Uterus (tissue), 4 donors: ENCODE data around the gene MLXIPL. TPM values are rescaled to one million over a fixed set of nuclear protein-coding genes. Genes with fewer than 3 reads are reported as not detected.
A peak's percentile ranks its signal among the peaks of the same experiment; 100 is the strongest.
"Not testable (repeated sequence)": the region's sequence is repeated elsewhere in the genome, so short reads cannot be mapped to it uniquely, and the experiment has no call there.

Experiments
- DNase-seq, 2 donors: peaks; one replicate each; pipeline ENCODE4 v3.0.0-alpha.2; 2019 to 2020
- H3K27ac ChIP-seq, 2 donors: fragments of 200-600 bp; sonication (generic); 1 replicate in 1 of 2; 2 replicates in 1 of 2; pipeline ENCODE4 v1.5.1; 2016 to 2018
- H3K27me3 ChIP-seq, 2 donors: fragments of 200-600 bp; sonication (generic); one replicate each; pipeline ENCODE4 v1.5.1; 2018 to 2019; ENCODE audit warnings: control low read depth in 1 of 2
- H3K36me3 ChIP-seq, 2 donors: fragments of 200-600 bp; sonication (generic); one replicate each; pipeline ENCODE4 v1.5.1; 2019; ENCODE audit warnings: control low read depth in 1 of 2
- H3K4me1 ChIP-seq, 2 donors: fragments of 200-600 bp; sonication (generic); one replicate each; pipeline ENCODE4 v1.5.1; 2018 to 2019; ENCODE audit warnings: control low read depth in 1 of 2
- H3K4me3 ChIP-seq, 2 donors: fragments of 200-600 bp; sonication (generic); 1 replicate in 1 of 2; 2 replicates in 1 of 2; pipeline ENCODE4 v1.5.1; 2018 to 2019; ENCODE audit warnings: mild to moderate bottlenecking in 1 of 2
- H3K9me3 ChIP-seq, 2 donors: fragments of 200-600 bp; sonication (generic); one replicate each; pipeline ENCODE4 v1.5.1; 2019; ENCODE audit warnings: control low read depth in 1 of 2
- POLR2A ChIP-seq, 2 donors: fragments of 450-650 bp; IDR thresholded peaks; one replicate each; pipeline ENCODE4 v1.6.1; 2016; ENCODE audit warnings: antibody characterized with exemption in 2 of 2, mild to moderate bottlenecking in 1 of 2, moderate library complexity in 1 of 2
- intact Hi-C: fragments of 100-400 bp; cut with DNase I; formaldehyde crosslinking; loops from one replicate; pipeline ENCODE4 v1.15.1; 2023; ENCODE audit warnings: low total_unique reads
- total RNA-seq, 4 donors: library from RNA; depleted of rRNA in 3 of 4; stranded (reverse); fragments of >200 nt in 3 of 4; gene quantifications; one replicate each; pipeline versions ENCODE4 v1.1.0 to v1.2.4, GENCODE V29; 2014 to 2023
- TF ChIP-seq, protein P1 (sequence below), 4 experiments: fragments of 200-600 bp in 2 of 4; fragments of 450-650 bp in 2 of 4; sonication (generic) in 2 of 4; IDR thresholded peaks; one replicate each; pipeline ENCODE4 v1.5.1; 2016 to 2019; ENCODE audit warnings: antibody characterized with exemption in 4 of 4, mild to moderate bottlenecking in 2 of 4, moderate library complexity in 1 of 4
- donor health status: DM: yes; HTN: yes; CAD: no.

Gene MLXIPL
- total RNA-seq, 4 donors from 2014 or later = 1.7 to 1.9 TPM; not detected in 2

GRCh38 chr7:73668886-73669230 lies 44.5 kb upstream of the MLXIPL start:
- H3K27me3 ChIP-seq = no peaks in the 10 kb centered on the region
- peak overlapping the region; percentile 32 to 59 for H3K4me3 ChIP-seq
- intact Hi-C loops = no loop called here
- no peaks in the 10 kb centered on the region for H3K36me3 ChIP-seq
- H3K9me3 ChIP-seq = no peaks in the 10 kb centered on the region
- no peak for DNase-seq
- H3K27ac ChIP-seq = no peak overlapping the region
- H3K4me1 ChIP-seq = peaks cover 0 to 7% of the 10 kb centered on the region in 2 donors
- no peak for TF ChIP-seq POLR2A (IDR thresholded peaks at IDR 0.05)
- TF ChIP-seq, protein P1, sequence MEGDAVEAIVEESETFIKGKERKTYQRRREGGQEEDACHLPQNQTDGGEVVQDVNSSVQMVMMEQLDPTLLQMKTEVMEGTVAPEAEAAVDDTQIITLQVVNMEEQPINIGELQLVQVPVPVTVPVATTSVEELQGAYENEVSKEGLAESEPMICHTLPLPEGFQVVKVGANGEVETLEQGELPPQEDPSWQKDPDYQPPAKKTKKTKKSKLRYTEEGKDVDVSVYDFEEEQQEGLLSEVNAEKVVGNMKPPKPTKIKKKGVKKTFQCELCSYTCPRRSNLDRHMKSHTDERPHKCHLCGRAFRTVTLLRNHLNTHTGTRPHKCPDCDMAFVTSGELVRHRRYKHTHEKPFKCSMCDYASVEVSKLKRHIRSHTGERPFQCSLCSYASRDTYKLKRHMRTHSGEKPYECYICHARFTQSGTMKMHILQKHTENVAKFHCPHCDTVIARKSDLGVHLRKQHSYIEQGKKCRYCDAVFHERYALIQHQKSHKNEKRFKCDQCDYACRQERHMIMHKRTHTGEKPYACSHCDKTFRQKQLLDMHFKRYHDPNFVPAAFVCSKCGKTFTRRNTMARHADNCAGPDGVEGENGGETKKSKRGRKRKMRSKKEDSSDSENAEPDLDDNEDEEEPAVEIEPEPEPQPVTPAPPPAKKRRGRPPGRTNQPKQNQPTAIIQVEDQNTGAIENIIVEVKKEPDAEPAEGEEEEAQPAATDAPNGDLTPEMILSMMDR (IDR thresholded peaks at IDR 0.05) = no peak

GRCh38 chr7:73668103-73668885 lies 44.0 kb upstream of the MLXIPL start:
- Histone ChIP-seq H3K27ac (peak overlapping the region in 1 of 2 donors; percentile 32), H3K4me1 (peaks cover 0 to 7% of the 10 kb centered on the region in 2 donors), H3K36me3 (no peaks in the 10 kb centered on the region), H3K9me3 (no peaks in the 10 kb centered on the region), H3K27me3 (no peaks in the 10 kb centered on the region), H3K4me3 (peak overlapping the region; percentile 32 to 59)
- TF ChIP-seq, protein P1 (IDR thresholded peaks at IDR 0.05) = no peak
- TF ChIP-seq POLR2A (IDR thresholded peaks at IDR 0.05) = no peak
- intact Hi-C loops = no loop called here
- peak in 1 of 2 donors; percentile 27 for DNase-seq

GRCh38 chr7:73667344-73668102 lies 43.2 kb upstream of the MLXIPL start, which contains the start of gene VPS37D:
VPS37D (plus strand) TSS chr7:73667831; CDS start chr7:73667959, 128 bp downstream.
- H3K27ac ChIP-seq = peak within 1 kb of the TSS in 1 of 2 donors; percentile 32
- no peaks in the 10 kb centered on the region for H3K9me3 ChIP-seq
- H3K4me1 ChIP-seq = peaks cover 0 to 7% of the 10 kb centered on the region in 2 donors
- no peaks in the 10 kb centered on the region for H3K27me3 ChIP-seq
- intact Hi-C loops = no loop called here
- DNase-seq = peak; percentile 88
- H3K4me3 ChIP-seq = peak within 1 kb of the TSS; percentile 32 to 59
- H3K36me3 ChIP-seq = no peaks in the 10 kb centered on the region
- TF ChIP-seq, protein P1 (IDR thresholded peaks at IDR 0.05) = peak; percentile 48 to 99 (median 94)
- peak in 1 of 2 donors; percentile 59 for TF ChIP-seq POLR2A (IDR thresholded peaks at IDR 0.05)

DNA sequence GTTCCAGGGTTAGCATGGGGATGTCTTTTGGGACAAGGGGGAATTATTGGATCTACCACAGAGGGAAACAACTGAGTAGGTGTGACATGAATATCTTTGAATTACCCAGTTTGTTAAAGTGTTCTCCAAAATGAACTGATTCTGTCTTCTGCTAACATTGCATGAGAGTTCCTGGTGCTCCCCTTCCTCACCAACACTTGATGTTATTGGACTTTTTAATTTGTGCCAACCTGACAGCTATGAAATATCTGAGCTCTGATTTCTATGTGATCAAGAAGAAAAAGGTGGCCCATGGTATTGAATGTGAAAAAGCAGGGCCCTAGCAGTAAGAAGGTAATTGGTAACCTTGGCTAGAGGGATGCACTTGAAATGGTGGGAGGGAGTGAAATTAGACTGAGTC lies 38.7 kb upstream of the MLXIPL start:
- no peak for TF ChIP-seq POLR2A (IDR thresholded peaks at IDR 0.05)
- TF ChIP-seq, protein P1 (IDR thresholded peaks at IDR 0.05) = no peak
- intact Hi-C loops = no loop called here
- Histone ChIP-seq H3K9me3 (no peaks in the 10 kb centered on the region), H3K4me1 (no peaks in the 10 kb centered on the region), H3K27me3 (no peaks in the 10 kb centered on the region), H3K27ac (no peak overlapping the region), H3K4me3 (no peak overlapping the region), H3K36me3 (no peaks in the 10 kb centered on the region)
- no peak for DNase-seq

- H3K27me3 ChIP-seq, H3K4me1 ChIP-seq, H3K4me3 ChIP-seq, intact Hi-C loops, H3K9me3 ChIP-seq, H3K36me3 ChIP-seq, DNase-seq, H3K27ac ChIP-seq: not testable (repeated sequence)
These were observed 36.3 kb upstream of the MLXIPL start for GRCh38 chr7:73660594-73660993.
